Pulmonary artery endothelial cell (primary cell): Measurements from ENCODE around the gene ULK4. TPM values are rescaled to one million over a fixed set of nuclear protein-coding genes. Genes with fewer than 3 reads are reported as not detected.
"Not testable (repeated sequence)": the region's sequence is repeated elsewhere in the genome, so short reads cannot be mapped to it uniquely, and the experiment has no call there.

Experiments
- DNase-seq: peaks from one replicate; pipeline ENCODE4 v3.0.0-alpha.2; 2011; ENCODE audit warnings: low read depth, low spot score
- total RNA-seq: library from RNA; depleted of rRNA; stranded (reverse); fragments of >200 nt; gene quantifications from 2 replicates; pipeline ENCODE4 v1.2.3, GENCODE V29; 2014

Gene ULK4
- total RNA-seq, 1 donor from 2014 or later, result 6.5 TPM

DNA sequence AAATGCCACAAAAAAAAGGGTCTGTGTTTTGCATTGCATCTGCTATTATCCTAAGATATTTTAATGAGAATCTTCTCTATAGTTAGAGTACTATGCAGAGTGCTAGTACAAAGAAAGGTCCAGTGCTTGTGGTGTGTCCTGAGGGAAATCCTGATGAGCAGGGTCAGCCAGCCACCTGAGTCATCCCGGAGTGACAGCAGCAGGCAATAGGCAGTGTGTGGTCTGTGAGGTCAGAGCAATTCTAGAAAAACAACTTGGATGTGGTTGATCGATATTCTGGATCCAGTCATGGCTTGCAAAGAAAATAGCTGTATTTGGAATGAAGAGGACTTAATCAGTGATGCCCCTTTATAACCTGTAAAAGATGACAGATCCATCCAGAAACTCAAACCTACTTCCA lies 643.4 kb downstream of the ULK4 start:
- no peak for DNase-seq

DNA sequence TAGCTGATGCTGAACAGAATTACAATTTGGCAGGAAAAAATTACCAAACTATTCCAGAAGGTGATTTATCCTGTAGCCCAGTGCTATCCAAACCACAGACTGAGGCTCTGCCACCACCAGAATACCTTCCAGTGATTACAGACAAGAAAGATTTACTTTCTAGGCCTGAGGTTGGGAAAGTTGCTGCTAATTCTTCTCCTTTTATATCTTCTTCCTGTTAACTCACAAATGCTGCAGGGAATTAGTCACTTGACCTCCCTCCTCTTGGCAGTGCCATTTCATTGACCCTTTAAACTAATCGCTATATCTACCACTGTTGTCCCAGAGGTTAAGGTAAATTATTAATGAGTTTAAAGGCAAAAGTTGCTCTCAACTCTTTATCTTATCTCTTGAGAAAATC lies 644.2 kb downstream of the ULK4 start:
- DNase-seq, result no peak

DNA sequence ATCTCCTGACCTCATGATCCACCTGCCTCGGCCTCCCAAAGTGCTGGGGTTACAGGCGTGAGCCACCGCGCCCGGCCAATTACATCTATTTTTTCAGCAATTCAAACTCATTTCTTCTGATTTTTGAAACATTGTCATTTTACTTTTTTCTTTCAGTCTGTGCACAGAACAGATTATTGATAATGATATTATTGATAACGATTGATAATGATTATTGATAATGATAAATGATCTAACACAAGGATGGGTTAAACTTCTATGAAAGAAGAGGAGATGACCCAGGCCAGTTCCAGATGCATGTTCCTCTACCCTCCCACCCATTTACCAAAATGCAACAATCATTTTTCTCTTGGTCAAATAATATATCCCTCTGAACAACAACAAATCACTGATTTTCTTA lies 644.6 kb downstream of the ULK4 start:
- no peak for DNase-seq

DNA sequence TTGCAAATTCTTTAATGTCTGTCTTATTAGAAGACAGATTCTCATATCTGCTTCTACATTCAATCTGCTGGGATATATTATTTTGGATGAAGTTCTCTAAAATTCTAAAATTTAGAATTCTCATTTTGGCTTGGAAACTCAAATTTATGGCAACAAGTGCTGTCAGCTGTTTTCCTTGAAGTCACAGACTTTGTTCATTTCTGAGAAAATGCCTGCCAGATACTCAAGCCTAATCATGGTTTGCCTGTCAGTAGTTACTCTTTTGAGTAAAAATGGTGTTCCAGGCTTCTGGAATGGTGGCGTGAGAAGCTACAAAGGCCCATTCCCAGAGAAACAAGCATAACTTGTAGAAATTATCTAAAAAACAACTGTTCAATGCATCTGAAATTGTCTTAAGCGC lies 646.8 kb downstream of the ULK4 start:
- no peak for DNase-seq

DNA sequence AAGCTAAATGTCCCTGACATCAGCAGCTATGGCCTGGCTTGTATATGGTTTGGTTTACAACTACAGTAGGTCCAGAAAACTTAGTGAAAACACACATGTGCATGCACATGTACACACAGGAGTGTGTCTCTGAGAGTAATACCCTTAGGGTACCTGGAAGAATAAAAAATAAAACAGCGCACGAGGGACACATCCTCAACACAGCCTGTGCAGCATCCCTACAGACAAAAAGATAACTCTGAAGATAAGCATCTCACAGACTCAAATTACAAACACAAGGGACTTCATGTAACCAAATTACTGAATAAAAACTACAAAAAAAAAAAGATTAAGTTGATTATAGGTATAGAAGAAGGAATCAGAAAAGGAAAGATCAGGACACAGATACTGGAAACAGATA lies 653.8 kb downstream of the ULK4 start:
- no peak for DNase-seq

DNA sequence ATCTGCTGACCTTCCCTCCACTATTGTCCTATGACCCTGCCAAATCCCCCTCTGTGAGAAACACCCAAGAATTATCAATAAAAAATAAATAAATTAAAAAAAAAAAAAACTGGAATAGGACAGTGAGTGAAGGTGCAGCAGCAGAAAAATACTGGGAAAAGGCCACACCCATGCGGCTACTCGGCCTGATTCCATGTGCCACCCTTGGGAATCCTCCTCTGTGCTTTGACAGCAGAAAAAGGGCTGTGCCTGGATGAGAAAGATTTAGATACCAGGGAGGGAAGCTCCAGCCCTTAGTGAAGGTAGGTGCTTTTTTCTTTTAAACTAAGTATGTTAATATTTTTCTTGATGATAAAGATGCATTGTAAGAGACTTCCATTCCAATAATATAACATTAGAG lies 654.8 kb downstream of the ULK4 start:
- no peak for DNase-seq

DNA sequence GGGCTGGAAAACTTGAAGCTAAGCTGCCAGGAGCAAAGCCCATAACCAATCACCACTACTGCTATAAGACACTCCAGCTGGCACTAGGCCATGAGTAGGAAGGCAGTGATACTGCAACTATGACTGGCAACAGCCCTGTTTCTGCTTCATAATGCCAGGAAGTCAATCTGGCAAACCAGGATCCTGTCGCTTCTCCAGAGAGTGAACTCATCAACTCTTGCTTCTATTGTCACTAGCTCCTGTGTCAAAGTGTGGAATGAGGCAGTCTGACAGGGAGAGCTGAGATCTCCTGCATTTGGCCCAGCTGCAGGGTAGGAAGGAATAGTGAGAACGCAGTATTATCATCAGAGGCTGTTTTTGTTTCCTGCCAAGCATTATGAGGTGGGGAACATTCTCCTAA lies 657.3 kb downstream of the ULK4 start:
- DNase-seq, result peak; percentile 27

DNA sequence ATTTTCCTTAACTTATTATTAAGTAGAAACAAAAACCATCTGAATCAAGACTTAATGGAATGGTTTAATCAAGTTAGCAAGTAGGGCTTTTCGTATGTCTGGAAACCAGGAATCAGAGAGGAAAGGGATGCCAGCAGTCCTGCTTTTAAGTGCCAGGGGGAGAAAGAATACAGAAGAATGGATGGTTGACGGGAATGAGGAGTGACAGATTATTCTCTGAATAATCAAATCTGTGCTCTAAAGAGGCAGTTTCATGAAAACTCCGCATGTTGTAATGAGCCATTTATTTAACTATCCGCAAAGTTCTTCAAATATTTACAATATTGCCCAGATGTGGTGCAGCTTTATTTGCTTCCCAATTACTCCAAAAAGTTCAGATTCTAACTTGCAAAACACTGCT lies 659.6 kb downstream of the ULK4 start:
- DNase-seq, result no peak

DNA sequence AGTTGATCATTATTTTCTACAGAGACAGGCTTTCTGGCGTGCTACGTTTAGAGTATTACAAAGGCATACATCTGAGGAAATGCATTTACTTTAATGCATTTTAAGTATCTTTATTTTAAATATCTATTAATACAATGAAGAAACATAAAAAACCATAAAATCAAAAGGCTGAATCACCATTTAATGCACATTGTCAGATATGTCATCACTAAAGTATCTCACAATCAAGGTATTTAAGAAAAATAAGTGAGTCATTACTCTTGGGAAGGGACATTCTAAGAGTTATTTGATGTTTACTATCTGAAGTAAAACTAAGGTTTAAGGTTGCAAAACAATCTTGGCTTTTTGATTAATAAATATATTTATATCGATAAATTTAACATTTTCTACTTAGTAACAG lies 660.4 kb downstream of the ULK4 start:
- DNase-seq, result no peak

DNA sequence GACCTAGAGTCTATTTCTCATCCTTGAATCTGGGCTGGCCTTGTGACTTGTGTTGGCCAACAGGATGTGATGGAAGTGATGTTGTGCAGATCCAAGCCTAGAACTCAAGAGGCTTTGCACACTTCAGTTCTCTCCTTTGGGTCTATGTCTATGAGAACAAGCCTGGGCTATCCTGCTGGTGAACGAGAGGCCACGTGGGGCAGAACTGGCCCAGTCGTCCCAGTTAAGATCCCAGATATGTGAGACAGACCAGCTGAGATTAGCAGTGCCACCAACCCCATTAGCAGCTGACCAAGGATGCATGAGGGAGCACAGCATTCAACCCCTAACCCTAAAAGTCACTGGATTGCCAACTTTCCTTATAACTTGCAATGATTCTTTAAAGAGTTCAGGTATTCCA lies 662.9 kb downstream of the ULK4 start:
- no peak for DNase-seq

DNA sequence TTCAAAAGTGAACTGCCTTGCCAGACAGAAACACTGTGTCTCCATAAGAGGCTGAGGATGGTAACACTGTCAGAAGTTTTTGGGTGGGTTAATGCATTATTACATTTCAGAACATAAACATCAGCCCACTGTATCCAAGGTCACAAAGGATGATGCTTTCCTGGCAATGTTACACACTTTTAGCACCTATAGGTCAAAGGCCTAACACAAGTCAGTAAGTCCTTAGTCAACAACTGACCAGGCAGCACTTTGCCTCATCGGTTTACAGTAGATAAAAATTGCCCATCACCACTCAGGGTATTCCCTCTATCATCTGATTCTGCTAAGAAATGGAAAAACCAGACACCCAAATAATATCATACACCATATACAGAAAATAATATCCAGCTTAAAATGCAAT lies 664.2 kb downstream of the ULK4 start:
- DNase-seq, result no peak

DNA sequence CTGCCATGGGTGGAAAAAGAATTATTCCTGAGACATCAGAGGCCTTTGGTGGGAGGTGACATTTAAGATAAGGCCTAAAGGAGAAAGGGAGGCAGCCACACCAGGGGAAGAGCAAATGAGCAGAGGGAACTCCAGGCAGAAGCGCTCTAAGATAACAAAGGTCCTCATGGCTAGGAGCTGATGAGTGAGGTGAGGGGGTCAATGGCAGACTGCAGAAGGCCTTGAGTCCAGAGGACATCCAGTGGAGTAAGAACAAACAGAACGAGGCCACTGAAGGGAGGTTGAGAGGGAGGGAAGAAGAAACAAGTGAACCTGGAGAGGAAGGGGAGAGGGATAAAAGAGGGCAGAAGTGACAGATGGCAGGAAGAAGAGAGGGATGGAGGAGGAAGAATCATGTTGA lies 665.3 kb downstream of the ULK4 start:
- no peak for DNase-seq

DNA sequence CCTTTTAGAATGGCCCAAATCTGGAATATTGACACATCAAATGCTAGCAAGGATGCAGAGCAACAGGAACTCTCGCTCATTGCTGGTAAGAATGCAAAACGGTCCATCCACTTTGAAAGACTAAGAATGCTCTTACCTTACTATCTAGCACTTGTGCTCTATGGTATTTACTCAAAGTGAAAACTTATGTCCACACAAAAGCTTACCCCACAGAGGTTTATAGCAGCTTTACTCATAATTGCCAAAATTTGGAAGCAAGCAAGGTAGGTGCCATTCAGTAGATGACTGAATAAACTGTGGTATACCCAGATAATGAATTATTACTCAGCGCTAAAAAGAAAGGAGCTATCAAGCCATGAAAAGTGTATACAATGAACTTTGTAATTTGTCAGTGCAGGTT lies 666.2 kb downstream of the ULK4 start:
- no peak for DNase-seq

DNA sequence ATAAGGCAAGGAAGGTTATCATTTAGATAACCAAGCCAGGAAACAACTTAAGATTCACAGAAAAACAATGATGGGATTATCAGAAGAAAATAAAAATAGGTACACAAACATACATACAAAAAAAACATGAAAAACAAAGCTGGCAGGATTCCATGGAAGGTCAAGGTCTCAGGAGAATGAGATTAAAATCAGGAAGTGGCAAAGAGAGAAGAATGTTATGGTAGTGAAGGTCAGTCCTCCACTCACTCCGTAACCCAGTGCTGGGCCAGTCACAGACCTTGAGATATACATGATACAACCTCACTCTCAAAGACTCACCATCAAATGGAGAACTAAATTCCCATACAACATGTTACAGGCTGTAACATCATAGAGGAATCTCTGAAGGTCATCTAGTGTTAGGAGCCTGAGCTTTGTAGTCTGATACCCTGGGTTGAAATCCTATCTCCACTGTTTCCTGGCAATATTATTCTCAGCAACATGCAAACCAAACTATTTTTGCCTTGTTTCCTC lies 668.7 kb downstream of the ULK4 start:
- DNase-seq, result no peak

DNA sequence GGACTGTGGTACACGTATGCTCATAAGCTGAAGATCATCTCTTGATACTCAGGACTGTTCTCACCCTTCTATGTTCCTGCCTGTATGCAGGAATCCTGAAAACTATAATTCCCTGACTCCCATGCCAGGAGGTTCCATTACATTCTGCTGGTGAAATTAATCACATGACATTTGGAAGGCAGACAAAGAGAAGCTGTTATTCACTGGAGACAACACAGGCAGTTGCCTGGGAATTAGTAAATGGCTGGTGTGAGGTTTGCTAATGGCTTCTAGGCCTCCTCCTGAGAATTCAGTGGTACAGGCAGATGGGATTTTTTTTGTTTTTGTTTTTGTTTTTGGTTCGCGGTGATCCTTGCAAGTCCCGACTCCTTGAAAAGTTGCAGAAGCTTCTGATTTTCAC lies 671.2 kb downstream of the ULK4 start:
- no peak for DNase-seq

DNA sequence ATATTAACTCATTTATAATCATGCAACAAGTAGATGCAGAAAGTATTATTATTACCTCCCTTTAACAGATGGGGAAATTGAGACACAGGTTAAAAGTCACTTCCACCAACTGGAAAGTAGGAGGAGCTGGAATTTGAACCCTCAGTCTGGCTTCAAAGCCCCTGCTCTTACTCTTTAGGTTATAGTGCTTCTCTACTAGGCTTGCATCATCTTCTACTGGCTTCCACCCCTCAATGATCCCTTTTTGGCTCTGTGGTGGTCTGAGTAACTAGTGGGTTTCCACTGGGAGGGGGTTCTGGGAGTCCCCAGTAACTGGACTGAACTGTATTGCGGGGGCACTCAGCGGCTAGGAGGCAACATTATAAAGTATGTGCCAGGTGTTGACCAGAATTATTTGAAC lies 671.6 kb downstream of the ULK4 start:
- no peak for DNase-seq

DNA sequence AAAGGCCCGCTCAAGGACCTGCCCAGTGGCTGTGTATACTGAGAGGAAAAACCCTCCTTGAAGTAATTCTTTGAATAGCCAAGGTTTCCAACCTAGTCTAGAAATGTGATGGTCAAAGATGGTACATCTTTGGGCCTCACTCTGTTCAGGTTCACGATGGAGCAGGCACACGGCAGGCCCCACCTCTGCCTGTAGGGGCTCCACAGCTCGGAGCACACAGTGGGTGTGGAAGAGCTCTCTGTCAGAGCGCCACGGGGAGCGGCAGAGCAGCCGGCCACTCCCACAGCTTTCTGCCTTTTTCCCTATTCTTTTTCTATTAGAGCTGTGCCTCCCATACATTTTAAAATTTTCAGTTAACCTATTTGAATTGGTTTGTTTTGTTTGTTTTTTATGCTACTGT lies 673.1 kb downstream of the ULK4 start:
- no peak for DNase-seq

DNA sequence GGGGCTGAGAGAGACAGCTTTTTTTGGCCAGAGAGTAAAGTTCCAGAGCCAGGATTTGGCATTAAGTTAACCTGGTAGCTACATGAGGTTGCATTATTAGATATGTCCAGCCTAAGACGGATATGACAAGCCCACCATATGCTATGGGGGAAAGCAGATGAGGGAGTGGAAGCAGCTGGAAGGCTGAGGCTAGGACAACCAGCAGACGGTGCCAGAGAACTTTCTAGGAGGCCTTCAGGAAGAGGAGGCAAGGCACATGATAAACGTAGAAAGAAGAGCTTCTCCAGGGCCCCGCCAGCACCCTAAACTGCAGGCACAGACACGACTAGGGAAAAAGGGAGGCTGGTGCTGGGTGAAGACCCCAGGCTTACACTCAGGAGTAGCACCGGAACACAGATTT lies 675.6 kb downstream of the ULK4 start:
- no peak for DNase-seq

DNA sequence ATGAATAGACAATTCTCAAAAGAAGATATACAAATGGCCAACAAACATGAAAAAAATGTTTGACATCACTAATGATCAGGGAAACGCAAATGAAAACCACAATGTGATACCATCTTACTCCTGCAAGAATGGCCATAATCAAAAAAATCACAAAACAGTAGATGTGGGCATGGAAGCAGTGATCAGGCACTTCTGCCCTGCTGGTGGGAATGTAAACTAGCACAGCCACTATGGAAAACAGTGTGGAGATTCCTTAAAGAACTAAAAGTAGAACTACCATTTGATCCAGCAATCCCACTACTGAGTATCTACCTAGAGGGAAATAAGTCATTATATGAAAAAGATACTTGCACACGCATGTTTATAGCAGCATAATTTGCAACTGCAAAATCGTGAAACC lies 677.0 kb downstream of the ULK4 start:
- not testable (repeated sequence) for DNase-seq

DNA sequence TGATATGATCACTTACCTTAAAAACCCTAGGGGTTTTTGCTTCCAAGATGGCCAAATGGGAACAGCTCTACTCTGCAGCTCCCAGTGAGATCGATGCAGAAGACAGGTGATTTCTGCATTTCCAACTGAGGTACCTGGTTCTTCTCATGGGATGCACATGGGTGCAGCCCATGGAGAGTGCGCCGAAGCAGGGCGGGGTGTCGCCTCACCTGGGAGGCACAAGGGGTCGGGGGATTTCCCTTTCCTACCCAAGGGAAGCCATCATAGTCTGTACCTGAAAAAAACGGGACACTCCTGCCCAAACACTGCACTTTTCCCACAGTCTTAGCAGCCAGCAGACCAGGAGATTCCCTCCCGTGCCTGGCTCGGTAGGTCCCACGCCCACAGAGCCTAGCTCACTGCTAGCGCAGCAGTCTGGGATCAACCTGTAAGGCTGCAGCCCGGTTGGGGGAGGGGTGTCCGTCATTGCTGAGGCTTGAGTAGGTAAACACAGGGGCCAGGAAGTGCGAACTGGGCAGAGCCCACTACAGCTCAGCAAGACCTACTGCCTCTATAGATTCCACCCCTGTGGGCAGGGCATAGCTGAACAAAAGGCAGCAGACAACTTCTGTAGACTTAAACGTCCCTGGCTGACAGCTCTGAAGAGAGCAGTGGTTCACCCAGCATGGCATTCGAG lies 684.0 kb downstream of the ULK4 start:
- no peak for DNase-seq

DNA sequence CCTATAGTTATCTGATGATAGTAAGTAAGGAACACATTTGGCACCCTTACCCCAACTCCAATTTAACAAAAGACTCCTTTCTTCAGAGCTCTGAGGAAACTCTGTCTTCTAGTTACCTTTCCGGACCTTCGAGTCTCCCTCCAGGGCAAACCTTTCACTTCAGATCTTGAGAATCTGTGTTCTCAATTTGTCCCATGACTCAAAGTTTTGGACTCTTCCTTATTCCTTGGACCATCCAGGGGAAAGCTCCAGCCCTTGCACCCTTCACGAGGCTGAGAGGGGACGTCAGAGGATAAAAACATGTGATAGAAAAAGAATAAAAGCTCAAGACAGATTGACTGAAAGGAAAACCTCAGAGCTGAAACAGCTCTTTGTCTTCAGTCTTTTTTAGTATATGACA lies 685.7 kb downstream of the ULK4 start:
- no peak for DNase-seq

DNA sequence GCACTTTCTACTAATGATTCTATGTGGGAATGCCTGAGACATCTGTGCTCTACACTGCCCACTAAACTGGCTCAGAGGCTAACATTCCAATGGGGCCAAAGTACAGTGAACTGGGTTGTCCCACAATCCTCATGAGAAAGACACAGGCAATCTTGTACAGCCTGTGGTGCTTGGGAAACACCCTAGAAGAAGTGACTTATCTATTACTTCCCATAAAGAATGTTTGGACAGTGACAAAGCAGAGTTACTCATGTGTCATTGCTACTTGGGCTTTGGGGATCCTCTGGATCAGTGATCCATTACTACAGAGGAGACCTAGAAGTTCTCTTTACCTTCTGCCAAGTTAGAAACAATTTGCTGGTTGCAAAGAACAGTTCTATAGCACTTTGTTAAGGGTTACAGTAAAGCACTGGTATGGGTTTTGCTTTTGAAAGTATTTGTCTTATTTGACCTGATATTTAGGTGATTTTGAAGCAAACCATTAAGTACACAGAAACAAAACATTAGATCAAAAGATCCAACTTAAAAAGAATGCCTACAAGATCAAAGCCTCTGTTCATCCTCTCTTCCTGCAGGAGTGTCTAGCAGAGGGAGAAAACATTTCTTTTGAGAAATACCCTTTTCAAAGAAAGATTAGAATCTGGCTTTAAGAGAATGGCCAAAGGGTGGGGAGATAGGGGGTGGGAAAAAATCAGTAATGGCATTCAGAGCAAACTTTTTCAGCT lies 686.8 kb downstream of the ULK4 start:
- DNase-seq, result no peak

DNA sequence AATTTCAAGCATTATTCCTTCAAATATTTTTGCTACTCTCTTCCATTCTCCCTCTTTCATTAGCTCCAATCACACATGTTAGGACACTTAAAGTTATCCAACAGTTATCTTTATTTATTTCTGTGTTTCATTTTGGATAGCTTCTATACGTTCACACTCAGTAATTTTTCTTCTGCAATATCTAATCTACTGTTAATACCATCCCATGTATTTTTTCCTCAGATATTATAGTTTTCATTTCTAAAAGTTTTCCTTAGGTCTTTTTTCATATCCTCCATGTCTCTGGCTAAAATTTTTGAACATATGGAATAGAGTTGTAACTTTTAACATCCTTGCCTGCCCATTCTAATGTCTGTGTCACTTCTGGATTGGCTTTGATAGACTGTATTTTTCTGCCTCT lies 689.2 kb downstream of the ULK4 start:
- no peak for DNase-seq
